Ectodermal cell (in vitro differentiated cells): Measurements from ENCODE around the gene FAM171A2.
"Not testable (repeated sequence)": the region's sequence is repeated elsewhere in the genome, so short reads cannot be mapped to it uniquely, and the experiment has no call there.

ENCODE experiments used
- H3K27ac ChIP-seq: 2 replicates; pipeline ENCODE4 v1.7.0; 2013; ENCODE audit warnings: mild to moderate bottlenecking, low read depth, low read length; ENCODE audit not compliant: insufficient read depth, poor library complexity, severe bottlenecking
- H3K27me3 ChIP-seq: 2 replicates; pipeline ENCODE4 v1.7.0; 2013; ENCODE audit warnings: mild to moderate bottlenecking, low read length; ENCODE audit not compliant: insufficient read depth, control insufficient read depth, poor library complexity, severe bottlenecking
- H3K36me3 ChIP-seq: one replicate; pipeline ENCODE4 v1.7.0; 2013; ENCODE audit warnings: low read length; ENCODE audit not compliant: control insufficient read depth, insufficient read depth
- H3K4me1 ChIP-seq: one replicate; pipeline ENCODE4 v1.7.0; 2013; ENCODE audit warnings: low read length; ENCODE audit not compliant: control insufficient read depth, insufficient read depth
- H3K4me3 ChIP-seq: 2 replicates; pipeline ENCODE4 v1.7.0; 2013; ENCODE audit warnings: low read depth, low read length, control low read depth; ENCODE audit not compliant: insufficient read depth
- H3K9me3 ChIP-seq: 2 replicates; pipeline ENCODE4 v1.7.0; 2013; ENCODE audit warnings: mild to moderate bottlenecking, low read length, moderate library complexity; ENCODE audit not compliant: control insufficient read depth
- WGBS, 2 experiments: methylation state at CpG; one replicate each; pipeline ENCODE4 v1.1.7; 2013; ENCODE audit warnings: missing lambda C conversion rate in 2 of 2; 5-methylcytosine and 5-hydroxymethylcytosine counted together

Gene FAM171A2

DNA sequence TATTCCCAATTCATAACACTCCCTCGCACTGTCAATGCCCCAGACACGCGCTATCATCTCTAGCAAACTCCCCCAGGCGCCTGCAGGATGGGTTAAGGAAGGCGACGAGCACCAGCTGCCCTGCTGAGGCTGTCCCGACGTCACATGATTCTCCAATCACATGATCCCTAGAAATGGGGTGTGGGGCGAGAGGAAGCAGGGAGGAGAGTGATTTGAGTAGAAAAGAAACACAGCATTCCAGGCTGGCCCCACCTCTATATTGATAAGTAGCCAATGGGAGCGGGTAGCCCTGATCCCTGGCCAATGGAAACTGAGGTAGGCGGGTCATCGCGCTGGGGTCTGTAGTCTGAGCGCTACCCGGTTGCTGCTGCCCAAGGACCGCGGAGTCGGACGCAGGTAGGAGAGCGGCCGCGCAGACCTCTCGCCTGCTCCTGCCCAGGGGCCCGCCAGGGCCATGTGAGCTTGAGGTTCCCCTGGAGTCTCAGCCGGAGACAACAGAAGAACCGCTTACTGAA, 18.7 kb downstream of the FAM171A2 start, which contains the start of gene GRN:
TSS of gene GRN (plus strand) at position 364 of the 515 bp plus-strand sequence. CDS start 3,863 bp downstream, outside the sequence.
- H3K9me3 ChIP-seq: no peaks in the 10 kb centered on the region
- H3K27me3 ChIP-seq: no peaks in the 10 kb centered on the region
- H3K27ac ChIP-seq: no peak within 1 kb of the TSS
- H3K4me3 ChIP-seq: peak within 1 kb of the TSS; percentile 61
- peaks cover 6% of the 10 kb centered on the region for H3K4me1 ChIP-seq
- 0 to 1% methylated on average over 26 of the region's 26 CpGs for WGBS, 2 experiments
- no peaks in the 10 kb centered on the region for H3K36me3 ChIP-seq

DNA sequence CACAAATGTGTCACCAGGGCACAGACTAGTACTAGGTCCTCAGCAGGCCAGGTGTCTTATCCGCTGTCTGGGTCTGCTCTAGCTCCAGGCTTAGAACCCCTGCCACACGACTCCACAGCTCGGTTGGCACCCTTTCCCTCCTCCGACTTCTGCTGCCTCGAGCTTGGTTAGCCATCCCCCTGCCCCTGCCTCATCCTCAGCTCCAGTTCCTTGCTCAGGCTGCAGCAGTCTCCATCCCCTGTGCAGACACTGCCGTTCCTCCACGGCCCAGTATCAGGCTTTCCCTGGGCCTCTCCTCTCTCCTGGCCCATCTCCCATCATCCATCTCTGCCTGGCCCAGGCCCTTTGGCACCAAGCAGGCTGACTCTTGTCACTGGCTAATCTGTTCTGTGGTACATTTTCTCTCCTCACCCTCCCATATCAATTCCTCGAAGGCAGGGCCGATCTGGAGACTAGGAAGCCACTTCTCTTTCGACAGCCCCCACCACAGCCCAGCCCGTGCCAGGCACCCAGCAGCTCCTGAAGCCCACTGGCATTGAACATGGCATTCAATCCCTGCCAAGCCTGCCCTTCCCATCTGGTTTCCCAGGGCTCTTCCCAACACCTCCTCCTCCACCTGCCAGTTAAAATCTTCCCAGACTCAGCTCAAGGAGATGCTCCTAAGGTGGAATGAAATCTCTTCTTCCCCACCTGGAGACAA, 20.0 kb downstream of the FAM171A2 start:
- H3K9me3 ChIP-seq: no peaks in the 10 kb centered on the region
- H3K4me1 ChIP-seq: peaks cover 6% of the 10 kb centered on the region
- H3K36me3 ChIP-seq: no peaks in the 10 kb centered on the region
- WGBS, 2 experiments: 84 to 86% methylated on average over 11 of the region's 11 CpGs
- H3K4me3 ChIP-seq: no peak overlapping the region
- H3K27ac ChIP-seq: no peak overlapping the region
- no peaks in the 10 kb centered on the region for H3K27me3 ChIP-seq

DNA sequence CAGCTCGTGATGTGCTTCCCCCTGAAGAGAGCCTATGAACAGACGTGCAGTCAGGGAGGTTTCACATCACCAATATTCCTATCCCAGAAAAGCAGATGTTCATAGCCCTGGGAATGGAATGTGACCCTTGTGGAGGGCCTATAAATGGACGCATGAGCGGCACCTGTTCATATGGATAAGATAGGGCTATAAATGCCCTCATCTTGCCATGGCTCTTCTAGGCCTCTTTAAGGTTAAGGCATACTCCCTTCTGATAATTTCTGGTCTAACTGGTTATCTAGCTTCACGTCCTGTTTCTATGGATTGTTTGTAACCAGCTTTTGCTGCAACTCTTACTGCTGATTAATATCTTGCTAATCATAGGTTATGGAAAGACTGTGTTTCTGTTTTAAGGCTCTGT, 23.1 kb downstream of the FAM171A2 start:
- H3K4me1 ChIP-seq: not testable (repeated sequence)
- WGBS, 2 experiments: 77 to 80% methylated on average over 5 of the region's 5 CpGs

DNA sequence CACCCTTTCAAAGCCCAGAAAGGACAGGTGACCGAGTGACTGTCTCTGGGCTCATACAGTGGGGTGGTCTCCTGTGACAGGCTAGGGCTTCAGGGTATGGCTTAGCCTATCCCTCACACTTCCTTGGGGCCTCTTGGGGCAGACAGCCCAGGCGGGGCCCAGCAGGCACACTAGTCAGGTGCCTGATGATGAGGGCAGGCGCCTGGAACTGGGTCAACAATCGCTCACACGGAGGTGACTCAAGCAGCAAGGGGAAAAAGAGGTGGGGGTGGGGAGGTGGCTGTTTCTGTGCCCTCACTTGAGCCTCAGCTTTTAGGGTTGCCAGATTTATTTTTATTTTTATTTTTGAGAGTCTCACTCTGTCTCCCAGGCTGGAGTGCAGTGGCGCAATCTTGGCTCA, 25.0 kb downstream of the FAM171A2 start:
- no peak overlapping the region for H3K27ac ChIP-seq
- no peak overlapping the region for H3K4me3 ChIP-seq
- no peaks in the 10 kb centered on the region for H3K27me3 ChIP-seq
- H3K36me3 ChIP-seq: no peaks in the 10 kb centered on the region
- H3K9me3 ChIP-seq: no peaks in the 10 kb centered on the region
- no peaks in the 10 kb centered on the region for H3K4me1 ChIP-seq
- WGBS, 2 experiments: 67 to 70% methylated on average over 6 of the region's 6 CpGs

More for the DNA sequence above, 23.1 kb downstream of the FAM171A2 start:
- H3K27ac ChIP-seq, H3K27me3 ChIP-seq, H3K4me3 ChIP-seq, H3K9me3 ChIP-seq, H3K36me3 ChIP-seq: not testable (repeated sequence)

DNA sequence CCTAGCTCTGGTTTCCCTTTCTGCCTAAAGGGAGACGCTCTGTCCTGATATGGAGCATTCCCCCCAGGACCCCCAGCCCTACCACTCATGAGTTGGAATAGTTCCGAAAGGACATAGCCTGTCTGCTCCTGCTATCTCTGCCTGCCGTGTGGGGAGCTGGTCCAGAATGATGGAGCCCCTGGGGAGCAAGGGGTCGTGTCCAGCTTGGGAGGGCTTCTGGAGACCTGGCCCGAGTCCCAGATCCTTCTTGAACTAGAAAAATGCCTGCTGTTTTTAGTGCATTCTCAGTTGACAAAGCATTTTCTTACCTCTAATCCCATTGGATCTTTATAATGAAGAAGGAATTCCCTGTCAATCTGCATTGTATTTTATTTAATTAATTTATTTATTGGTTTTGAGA, 27.7 kb downstream of the FAM171A2 start:
- Histone ChIP-seq H3K36me3 (no peaks in the 10 kb centered on the region), H3K27me3 (no peaks in the 10 kb centered on the region), H3K4me1 (no peaks in the 10 kb centered on the region), H3K4me3 (no peak overlapping the region), H3K27ac (no peak overlapping the region), H3K9me3 (no peaks in the 10 kb centered on the region)
- WGBS, 2 experiments: 64 to 65% methylated on average over 5 of the region's 5 CpGs

DNA sequence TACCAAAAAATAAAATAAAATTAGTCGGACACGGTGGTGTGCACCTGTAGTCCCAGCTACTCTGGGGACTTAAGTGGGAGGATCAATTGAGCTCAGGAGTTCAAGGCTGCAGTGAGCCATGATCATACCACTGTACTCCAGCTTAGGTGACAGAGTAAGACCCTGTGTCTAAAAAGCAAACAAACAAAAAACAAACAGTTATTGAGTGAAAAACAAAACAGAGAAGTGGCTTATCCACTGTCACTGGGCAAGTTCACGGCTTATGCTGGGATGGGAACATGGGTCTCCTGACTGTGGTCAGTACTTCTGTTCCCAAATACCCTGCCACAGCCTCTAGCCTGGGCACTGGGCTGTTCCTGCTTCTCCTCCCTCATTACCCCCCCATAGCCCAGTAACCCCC, 28.1 kb downstream of the FAM171A2 start:
- 77 to 93% methylated on average over 3 of the region's 3 CpGs for WGBS, 2 experiments
- Histone ChIP-seq H3K9me3 (no peaks in the 10 kb centered on the region), H3K4me1 (no peaks in the 10 kb centered on the region), H3K36me3 (no peaks in the 10 kb centered on the region), H3K27ac (no peak overlapping the region), H3K4me3 (no peak overlapping the region), H3K27me3 (no peaks in the 10 kb centered on the region)

DNA sequence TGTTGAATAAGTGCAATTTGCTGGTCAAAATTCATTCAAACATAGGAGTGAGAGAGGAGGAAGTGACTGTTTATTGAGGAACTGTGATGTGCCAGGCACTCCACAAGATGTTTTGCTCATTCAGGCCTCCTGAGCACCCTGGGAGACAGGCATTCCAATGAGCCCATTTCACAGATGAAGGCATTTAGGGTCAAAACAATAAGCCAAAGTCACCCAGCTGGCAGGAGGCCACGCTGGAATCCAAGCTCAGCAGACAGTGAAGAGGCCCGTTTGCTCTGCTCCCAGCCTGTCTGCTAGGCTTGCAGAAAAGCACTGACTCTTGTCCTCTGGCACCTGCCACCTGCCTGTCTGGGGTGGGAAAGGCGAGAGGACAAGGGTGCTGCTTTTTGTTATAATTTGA, 28.9 kb downstream of the FAM171A2 start:
- no peaks in the 10 kb centered on the region for H3K36me3 ChIP-seq
- no peak overlapping the region for H3K27ac ChIP-seq
- no peak overlapping the region for H3K4me3 ChIP-seq
- 54 to 57% methylated on average over 3 of the region's 3 CpGs for WGBS, 2 experiments
- no peaks in the 10 kb centered on the region for H3K4me1 ChIP-seq
- no peaks in the 10 kb centered on the region for H3K27me3 ChIP-seq
- no peaks in the 10 kb centered on the region for H3K9me3 ChIP-seq

DNA sequence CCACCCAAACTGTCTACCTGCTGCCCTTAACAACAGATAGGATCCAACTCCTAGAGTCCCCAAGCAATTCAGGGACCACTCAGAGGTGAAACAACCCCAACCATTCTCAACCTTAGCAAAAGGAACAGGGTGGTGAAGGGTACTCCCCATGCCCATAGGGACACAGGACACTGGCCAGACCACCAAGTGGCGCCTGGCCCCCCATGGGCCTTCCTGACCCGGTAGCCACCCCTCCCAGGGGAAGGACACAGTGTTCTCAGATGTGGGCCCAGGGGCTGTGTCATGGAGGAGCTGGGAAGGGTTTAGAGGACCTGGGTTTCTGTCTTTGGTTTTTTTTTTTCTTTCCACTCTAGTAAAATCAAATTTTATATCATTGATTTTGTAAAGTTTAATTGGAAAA, 29.3 kb downstream of the FAM171A2 start:
- Histone ChIP-seq H3K27ac (no peak overlapping the region), H3K4me1 (no peaks in the 10 kb centered on the region), H3K27me3 (no peaks in the 10 kb centered on the region), H3K36me3 (no peaks in the 10 kb centered on the region), H3K9me3 (no peaks in the 10 kb centered on the region), H3K4me3 (no peak overlapping the region)
- 72 to 77% methylated on average over 2 of the region's 2 CpGs for WGBS, 2 experiments

DNA sequence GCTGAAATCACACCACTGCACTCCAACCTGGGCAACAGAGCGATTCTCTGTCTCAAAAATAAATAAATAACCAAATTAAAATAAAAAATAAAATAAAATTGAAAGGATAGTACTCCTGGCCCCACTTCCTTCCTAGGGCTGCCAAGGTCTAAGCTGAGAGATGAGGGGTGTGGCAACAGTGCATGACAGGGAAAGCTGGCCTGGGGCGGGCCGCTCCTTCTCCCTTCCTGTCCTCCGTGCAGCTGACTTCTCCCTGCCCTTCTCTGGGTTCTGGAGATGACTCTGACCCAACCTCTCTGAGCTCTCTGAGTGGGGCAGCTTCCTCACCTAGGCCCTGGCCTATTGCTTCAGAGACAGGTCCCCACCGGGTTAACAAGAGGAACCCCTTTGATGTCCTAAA, 30.3 kb downstream of the FAM171A2 start:
- Histone ChIP-seq H3K27ac (no peak overlapping the region), H3K4me3 (no peak overlapping the region), H3K36me3 (no peaks in the 10 kb centered on the region), H3K27me3 (no peaks in the 10 kb centered on the region), H3K4me1 (no peaks in the 10 kb centered on the region), H3K9me3 (no peaks in the 10 kb centered on the region)
- 78 to 84% methylated on average over 4 of the region's 5 CpGs for WGBS, 2 experiments

DNA sequence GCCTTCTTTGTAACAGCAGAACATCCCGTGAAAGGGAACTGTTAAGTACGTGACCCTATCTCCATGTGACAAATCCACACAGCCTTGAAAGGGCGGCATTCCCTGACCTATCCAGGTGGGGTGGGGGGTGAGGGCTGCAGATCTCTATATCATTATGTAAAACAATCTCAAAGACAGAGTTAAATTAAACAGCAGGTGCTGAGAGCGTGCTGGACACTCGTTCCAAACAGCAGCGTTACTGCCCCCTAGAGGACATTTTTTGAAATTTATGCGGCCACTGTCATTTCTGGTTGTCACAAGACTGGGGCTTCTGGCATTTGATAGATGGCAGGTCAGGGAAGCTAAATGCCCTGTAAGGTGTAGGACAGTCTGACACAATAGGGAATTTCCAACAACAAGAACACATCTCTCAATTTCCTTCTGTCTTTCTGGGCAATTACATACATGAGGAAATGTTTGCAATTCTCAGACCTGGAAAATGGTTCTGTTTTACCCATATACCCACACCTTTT, 32.3 kb downstream of the FAM171A2 start:
- Histone ChIP-seq H3K9me3 (no peaks in the 10 kb centered on the region), H3K27ac (no peak overlapping the region), H3K4me1 (no peaks in the 10 kb centered on the region), H3K4me3 (no peak overlapping the region), H3K27me3 (peaks cover 3% of the 10 kb centered on the region), H3K36me3 (no peaks in the 10 kb centered on the region)
- WGBS, 2 experiments: 18 to 20% methylated on average over 7 of the region's 7 CpGs
